C4-2B (cell line): ENCODE results near the gene SORCS2.

Experiments
- CTCF ChIP-seq: fragments of 450-650 bp; conservative IDR thresholded peaks from 2 replicates; pipeline ENCODE4 v1.5.1; 2017; ENCODE audit warnings: mild to moderate bottlenecking
- ZFX ChIP-seq: fragments of 450-650 bp; IDR thresholded peaks from 2 replicates; pipeline ENCODE4 v1.6.1; 2017

- TF ChIP-seq CTCF = no peak
- TF ChIP-seq ZFX = no peak
Observed at GRCh38 chr4:7675136-7675535, 482.8 kb downstream of the SORCS2 start.
